ENCODE results near the gene IBTK. TPM values are rescaled to one million over a fixed set of nuclear protein-coding genes. Genes with fewer than 3 reads are reported as not detected.

Gene IBTK
- polyA plus RNA-seq, 1 donor (not counting 4 experiments of a cell fraction or from before 2014, with no cell fraction given): 27.0 TPM

GRCh38 chr6:82220167-82220566 lies 27.4 kb downstream of the IBTK start:
- dilution Hi-C loops (cut with MboI; ENCODE audit: extremely low pct_ligation_motif_present, low sequenced_read_pairs): no loop called here
- no peak overlapping the region for H3K4me2 ChIP-seq (ENCODE audit: control insufficient read depth, extremely low read depth, insufficient read depth, low read depth, low read length)

GRCh38 chr6:82217018-82217586 lies 30.4 kb downstream of the IBTK start:
- Histone ChIP-seq H4K20me1 (ENCODE audit: control insufficient read depth, extremely low read depth, insufficient read depth, low read length) (no peaks in the 10 kb centered on the region), H3K4me1 (ENCODE audit: control insufficient read depth, extremely low read depth, insufficient read depth, low read length) (no peaks in the 10 kb centered on the region), H3K27me3 (ENCODE audit: control insufficient read depth, extremely low read depth, insufficient read depth, low read length) (no peaks in the 10 kb centered on the region), H3K79me2 (ENCODE audit: control insufficient read depth, insufficient read depth, low read length) (no peaks in the 10 kb centered on the region), H3K9ac (ENCODE audit: control insufficient read depth, extremely low read depth, insufficient read depth, low read length) (no peak overlapping the region), H3K27ac (ENCODE audit: control insufficient read depth, insufficient read depth, low read length) (no peak overlapping the region), H3K4me3 (ENCODE audit: control insufficient read depth in 2 of 3, extremely low read depth in 1 of 3, insufficient read depth in 2 of 3, low read depth in 1 of 3, low read length in 3 of 3) (no peak overlapping the region), H2AFZ (ENCODE audit: control insufficient read depth, low read length) (no peak overlapping the region), H3K9me1 (ENCODE audit: control insufficient read depth, extremely low read depth, insufficient read depth, low read length) (no peaks in the 10 kb centered on the region), H3K9me3 (ENCODE audit: control insufficient read depth, low read depth, low read length) (no peaks in the 10 kb centered on the region), H3K4me2 (ENCODE audit: control insufficient read depth, extremely low read depth, insufficient read depth, low read depth, low read length) (no peak overlapping the region), H3K36me3 (ENCODE audit: control insufficient read depth in 2 of 2, extremely low read depth in 1 of 2, insufficient read depth in 2 of 2, low read length in 2 of 2) (peaks cover 10 to 16% of the 10 kb centered on the region in 2 experiments)
- DNase-seq (ENCODE audit: low read depth, low spot score): no peak
- dilution Hi-C loops (cut with MboI; ENCODE audit: extremely low pct_ligation_motif_present, low sequenced_read_pairs): no loop called here
- no peak for FAIRE-seq
- TF ChIP-seq CTCF (optimal IDR thresholded peaks at IDR 0.05 in 1 of 3, IDR thresholded peaks at IDR 0.05 in 1 of 3, conservative IDR thresholded peaks at IDR 0.05 in 1 of 3; ENCODE audit: extremely low read depth in 1 of 3, insufficient read depth in 2 of 3, low read length in 3 of 3) (no peak), EZH2 (IDR thresholded peaks at IDR 0.05; ENCODE audit: low read length) (no peak)

More at GRCh38 chr6:82220167-82220566, 27.4 kb downstream of the IBTK start:
- no peaks in the 10 kb centered on the region for H3K9me3 ChIP-seq (ENCODE audit: control insufficient read depth, low read depth, low read length)
- DNase-seq (ENCODE audit: low read depth, low spot score): no peak
- H3K9ac ChIP-seq (ENCODE audit: control insufficient read depth, extremely low read depth, insufficient read depth, low read length): no peak overlapping the region
- no peaks in the 10 kb centered on the region for H3K79me2 ChIP-seq (ENCODE audit: control insufficient read depth, insufficient read depth, low read length)
- peaks cover 8 to 25% of the 10 kb centered on the region in 2 experiments for H3K36me3 ChIP-seq (ENCODE audit: control insufficient read depth in 2 of 2, extremely low read depth in 1 of 2, insufficient read depth in 2 of 2, low read length in 2 of 2)
- H2AFZ ChIP-seq (ENCODE audit: control insufficient read depth, low read length): no peak overlapping the region
- no peaks in the 10 kb centered on the region for H3K4me1 ChIP-seq (ENCODE audit: control insufficient read depth, extremely low read depth, insufficient read depth, low read length)
- FAIRE-seq: no peak
- H3K9me1 ChIP-seq (ENCODE audit: control insufficient read depth, extremely low read depth, insufficient read depth, low read length): no peaks in the 10 kb centered on the region
- H3K27me3 ChIP-seq (ENCODE audit: control insufficient read depth, extremely low read depth, insufficient read depth, low read length): no peaks in the 10 kb centered on the region
- no peak overlapping the region for H3K4me3 ChIP-seq (ENCODE audit: control insufficient read depth in 2 of 3, extremely low read depth in 1 of 3, insufficient read depth in 2 of 3, low read depth in 1 of 3, low read length in 3 of 3)
- H4K20me1 ChIP-seq (ENCODE audit: control insufficient read depth, extremely low read depth, insufficient read depth, low read length): no peaks in the 10 kb centered on the region
- H3K27ac ChIP-seq (ENCODE audit: control insufficient read depth, insufficient read depth, low read length): no peak overlapping the region
- no peak for TF ChIP-seq EZH2 (IDR thresholded peaks at IDR 0.05; ENCODE audit: low read length)
- no peak for TF ChIP-seq CTCF (optimal IDR thresholded peaks at IDR 0.05 in 1 of 3, IDR thresholded peaks at IDR 0.05 in 1 of 3, conservative IDR thresholded peaks at IDR 0.05 in 1 of 3; ENCODE audit: extremely low read depth in 1 of 3, insufficient read depth in 2 of 3, low read length in 3 of 3)
